MV-4-11 (cell line): ENCODE results near the gene SHE.
"Not testable (repeated sequence)": the region's sequence is repeated elsewhere in the genome, so short reads cannot be mapped to it uniquely, and the experiment has no call there.

Experiments
- DNase-seq: peaks from one replicate; lab custom pipeline; 2025; lab: John Stamatoyannopoulos, UW

SHE gene

DNA sequence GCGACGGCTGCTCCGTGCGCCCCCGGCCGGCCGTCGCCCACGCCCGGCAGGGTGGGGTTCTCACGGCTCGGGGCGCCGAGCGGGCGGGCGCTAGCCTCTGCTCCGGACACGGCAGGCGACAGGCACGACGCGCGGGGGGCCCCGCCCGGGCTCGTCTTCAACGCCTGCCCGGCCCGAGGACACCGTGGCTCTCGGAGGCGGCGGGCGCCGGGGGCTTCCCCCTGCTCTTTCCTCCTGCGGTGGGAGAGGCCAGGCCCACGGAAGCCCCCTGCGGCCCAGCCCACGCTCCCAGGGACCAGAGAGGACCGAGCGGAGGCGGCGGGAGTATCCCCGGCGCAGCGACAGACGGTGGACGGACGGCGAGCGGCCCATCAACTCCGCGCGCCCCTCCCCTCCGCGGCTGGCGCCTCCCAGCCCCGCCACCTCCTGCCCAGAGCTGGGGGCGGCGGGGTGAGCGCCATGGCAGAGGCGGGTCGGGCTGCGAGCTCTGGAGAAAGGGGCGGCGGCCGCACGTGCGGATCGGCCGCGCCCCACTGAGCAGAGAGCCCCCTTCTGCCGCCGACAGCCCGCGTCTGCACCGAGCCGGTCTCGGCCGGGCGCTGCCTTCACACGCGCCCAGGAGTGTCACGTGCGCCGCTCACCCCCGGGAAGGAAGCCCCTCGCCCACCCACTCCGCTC lies at the start of gene SHE, which contains the start of gene TDRD10:
Gene SHE, minus strand, starts transcription at position 347 of the 678 bp plus-strand sequence. CDS start 386 bp downstream, outside the sequence.
Gene TDRD10, plus strand, starts transcription at position 154 of the 678 bp plus-strand sequence. CDS start 4,685 bp downstream, outside the sequence.
- no peak for DNase-seq

DNA sequence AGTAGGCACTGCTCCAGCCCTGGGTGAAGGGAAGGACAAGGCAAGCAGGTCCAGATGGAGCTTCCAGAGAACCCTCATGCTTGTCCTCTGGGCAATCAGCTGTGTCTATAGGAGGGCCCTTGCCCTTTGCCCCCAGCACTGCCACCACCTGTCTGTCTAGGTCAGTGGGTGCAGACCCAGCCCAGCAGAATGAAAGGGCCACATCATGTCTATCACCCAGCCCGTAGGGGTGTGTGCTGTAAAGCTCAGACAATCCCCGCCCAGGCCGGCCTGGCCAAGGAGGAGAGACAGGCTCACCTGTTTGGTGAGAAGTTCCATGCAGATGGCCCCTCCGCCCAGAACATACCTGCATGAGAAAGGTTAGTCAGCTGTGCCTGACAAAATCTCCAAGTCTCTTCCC lies 49.3 kb upstream of the SHE start:
- DNase-seq: no peak

DNA sequence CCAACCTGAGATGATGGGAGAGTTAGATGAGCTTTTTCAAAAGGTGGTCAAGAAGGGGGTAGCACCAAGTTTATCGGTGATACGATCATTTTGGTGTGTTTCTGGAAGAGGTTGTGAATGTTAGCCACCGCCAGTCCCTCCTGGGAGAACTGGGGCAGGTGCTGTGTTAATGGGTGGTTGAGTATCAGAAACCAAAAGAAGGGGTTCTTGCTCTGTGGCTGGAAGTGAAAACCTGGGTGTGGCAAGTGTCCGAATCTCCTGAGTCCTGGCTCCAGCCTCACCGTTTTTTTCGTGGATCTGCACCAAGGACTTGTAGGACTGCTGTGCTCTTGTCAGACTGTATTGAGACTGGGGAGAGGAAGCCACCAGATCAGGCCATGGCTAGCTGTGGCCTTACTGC lies 48.4 kb upstream of the SHE start:
- no peak for DNase-seq

DNA sequence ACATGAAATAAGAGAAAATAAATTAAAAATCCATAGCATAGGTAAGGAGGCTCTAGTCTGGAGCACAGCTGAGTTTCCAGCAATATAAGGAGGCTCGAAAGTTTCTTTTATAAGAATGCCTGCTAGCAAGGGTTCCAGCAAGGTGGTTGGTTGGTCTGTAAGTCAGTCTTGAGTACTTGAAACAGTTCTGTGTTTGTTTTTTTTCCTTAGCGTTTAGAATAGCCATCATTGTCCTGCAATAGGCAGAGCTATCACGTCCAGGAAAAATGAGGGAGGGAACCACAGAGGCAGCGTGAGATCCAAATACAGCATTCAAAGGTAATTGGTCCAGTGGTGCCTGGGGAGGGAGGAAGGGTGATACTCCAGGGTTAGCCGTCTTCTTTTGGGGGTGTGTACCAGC lies 47.9 kb upstream of the SHE start:
- DNase-seq: no peak

DNA sequence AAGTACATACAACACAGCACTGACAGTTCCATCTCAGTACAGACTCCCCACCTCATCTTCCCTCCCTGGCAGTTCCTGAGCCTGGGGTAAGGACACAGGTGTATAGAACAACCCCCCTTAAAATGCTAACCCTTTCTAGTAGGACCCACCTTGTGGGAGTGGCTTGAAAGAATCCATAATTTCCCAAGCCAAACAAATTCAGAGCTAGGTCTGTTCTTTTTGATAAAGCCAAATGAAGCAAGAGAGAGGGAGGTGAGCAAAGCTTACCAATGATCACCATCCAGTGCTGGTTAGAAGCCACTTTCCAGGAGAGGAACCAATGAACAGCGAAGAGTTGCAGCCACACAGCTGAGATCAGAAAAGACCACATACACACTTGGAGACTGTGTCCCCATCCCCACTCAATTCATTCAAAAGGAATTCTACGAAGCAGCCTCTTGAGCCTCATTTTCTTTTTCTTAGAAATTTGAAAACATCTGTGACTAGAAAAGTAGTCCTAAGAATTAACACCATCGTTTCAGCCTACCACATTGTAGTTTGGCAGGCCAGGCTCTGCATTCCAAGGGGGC lies 47.1 kb upstream of the SHE start:
- no peak for DNase-seq

DNA sequence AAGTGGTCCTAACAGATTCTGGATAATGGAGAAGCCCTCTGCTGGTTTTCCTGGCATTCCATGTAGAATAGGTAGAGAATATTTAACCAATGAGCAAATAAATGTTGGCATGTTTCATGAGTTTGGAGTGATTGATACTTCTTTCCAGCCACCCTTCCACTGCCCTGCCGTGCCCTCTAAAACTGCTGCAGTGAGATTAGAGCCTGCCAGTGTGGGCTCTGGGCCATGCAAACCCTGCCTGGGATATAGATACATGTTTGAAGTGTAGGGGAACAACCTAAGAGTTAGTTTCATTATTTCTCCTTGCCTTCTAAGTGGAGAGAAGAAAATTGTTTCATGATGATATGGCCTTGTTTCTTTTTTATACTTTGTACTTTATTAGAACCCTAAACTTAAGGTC lies 45.8 kb upstream of the SHE start:
- no peak for DNase-seq

DNA sequence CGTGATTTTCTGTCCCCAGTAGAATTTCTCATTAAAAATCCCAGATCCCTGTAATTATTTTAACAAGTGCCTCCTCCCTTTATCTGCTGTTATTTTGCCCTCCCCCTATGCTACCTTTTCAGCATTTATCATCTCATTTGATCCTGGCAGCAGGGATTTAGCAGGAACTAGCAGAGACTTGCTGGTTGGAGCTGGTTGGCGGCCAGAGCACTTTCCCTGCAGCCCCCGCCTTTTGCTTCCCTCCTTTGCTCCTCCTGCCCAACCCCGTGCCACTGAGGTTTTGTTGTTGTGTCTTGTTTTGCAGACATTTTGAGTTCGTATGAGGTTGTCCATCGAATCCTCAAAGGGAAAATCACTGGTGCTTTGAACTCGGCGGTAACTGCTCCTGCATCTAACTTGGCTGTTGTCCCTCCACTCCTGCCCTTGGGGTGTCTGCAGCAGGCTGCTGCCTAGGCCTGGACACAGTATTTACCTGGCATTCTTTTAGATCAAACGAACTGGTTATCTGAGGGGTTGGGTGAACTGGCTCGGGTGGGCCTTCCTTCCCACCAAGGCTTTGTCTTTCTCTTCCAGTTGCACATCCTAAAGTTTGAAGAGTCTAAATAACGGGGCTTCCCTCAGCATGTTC lies 45.0 kb upstream of the SHE start:
- DNase-seq: no peak

DNA sequence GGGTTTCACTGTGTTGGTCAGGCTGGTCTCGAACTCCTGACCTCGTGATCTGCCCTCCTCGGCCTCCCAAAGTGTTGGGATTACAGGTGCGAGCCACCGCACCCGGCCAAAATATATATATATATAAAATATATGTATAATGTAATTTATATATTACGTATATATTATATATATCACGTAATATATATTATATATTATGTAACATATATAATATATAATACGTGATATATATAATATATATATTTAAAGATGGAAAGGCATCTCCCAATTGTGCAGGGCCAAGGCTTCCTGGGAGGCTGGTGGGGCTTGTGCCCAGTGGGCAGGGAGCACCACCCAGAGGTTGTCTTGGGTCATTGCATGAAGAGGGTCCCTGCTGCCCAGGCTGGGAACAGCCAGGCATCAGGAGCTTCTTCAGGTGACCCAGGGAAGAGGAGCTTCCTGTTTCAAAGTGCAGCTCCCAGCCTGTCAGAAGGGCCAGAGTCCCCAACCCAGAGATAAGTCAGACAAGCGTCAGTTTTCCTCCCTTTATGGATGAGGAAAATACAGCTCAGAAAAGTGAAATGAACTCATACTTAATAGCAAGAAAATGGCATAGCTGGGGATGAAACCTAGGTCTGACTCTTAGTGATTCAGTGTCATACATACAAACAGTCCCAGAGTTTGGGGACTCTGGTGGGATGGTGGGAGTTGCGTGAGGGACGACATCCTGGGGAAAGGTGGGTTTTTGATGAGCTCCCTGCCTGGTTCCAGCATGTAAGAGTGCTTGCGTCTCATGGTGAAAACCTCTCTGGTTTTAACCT lies 44.3 kb upstream of the SHE start:
- DNase-seq: peak; percentile 29

DNA sequence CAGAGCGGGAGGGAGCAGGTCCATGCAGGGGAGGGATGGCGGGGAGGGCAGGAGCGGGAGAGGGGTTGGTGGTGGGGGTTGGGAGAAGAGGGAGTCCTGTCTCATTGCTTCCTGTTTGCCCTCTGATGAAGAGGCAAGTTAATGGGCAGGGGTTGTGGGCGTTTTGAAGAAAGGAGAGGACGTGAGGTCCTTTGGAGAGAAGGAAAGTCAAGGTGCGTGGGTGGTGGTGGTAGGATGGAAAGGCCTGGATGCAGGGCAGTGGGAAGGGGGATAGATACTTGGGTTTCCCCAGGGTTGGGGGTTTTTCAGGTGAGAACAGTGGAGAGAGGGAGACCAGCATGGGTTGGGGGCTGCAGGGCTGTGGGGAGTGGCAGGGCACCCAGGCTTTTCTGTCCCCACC lies 39.0 kb upstream of the SHE start:
- DNase-seq: no peak

DNA sequence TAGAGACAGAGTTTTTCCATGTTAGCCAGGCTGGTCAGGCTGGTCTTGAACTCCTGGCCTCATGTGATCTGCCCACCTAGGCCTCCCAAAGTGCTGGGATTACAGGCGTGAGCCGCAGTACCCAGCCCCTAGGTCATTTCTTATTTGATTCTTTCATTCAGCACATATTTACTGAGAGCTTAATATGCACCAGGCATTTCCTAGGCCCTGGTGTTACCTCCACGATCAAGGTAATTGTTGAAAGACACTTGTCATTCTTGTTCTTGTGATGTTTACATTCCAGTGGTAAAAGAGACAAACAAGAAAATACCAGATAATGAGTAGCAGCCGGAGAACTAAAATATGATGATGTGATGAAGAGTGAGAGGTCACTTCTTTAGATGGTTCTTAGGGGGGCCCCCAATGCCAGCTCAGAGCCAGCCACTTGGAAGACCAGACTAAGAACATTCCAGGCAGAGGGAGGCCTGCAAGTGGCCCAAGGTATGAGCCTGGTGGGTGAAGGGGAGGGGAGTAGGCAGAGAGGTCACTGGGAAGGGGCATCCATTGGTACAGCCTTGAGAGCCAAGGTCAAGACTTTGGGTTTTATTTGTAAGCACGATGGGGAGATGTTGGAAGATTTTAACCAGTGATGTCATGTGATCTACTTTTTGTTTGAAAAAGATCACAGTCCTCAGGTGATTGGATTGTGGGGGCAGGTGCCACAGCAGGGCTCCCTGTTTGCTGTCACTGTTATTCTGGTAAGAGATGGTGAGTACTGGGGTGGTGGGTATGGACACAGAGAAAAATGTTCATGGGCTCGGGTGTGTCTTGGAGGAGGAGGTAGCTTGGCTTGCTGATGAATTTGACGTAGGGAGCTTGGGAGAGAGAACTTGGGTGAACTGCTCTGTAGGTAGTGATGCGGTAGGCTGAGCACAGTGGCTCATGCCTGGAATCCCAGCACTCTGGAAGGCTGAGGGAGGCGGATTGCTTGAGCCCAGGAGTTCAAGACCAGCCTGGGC lies 37.6 kb upstream of the SHE start:
- DNase-seq: no peak

DNA sequence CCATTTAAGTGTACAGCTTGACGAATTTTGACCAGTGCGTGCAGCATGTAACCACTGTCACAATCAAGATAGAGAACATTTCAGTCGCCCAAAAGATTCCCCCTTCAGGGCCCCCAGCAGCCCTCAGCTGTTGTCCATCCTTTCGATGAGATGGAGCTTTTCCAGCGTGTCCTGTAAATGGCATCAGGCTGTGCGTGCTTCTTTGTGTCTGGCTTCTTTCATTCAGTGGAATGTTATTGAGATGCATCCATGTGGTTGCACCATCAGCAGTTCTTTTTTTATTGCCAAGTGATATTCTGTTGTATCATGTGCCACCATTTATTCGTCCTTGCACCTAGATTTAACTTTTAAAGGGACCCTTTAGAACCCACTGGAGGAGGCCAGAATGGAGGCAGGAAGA lies 34.4 kb upstream of the SHE start:
- no peak for DNase-seq

DNA sequence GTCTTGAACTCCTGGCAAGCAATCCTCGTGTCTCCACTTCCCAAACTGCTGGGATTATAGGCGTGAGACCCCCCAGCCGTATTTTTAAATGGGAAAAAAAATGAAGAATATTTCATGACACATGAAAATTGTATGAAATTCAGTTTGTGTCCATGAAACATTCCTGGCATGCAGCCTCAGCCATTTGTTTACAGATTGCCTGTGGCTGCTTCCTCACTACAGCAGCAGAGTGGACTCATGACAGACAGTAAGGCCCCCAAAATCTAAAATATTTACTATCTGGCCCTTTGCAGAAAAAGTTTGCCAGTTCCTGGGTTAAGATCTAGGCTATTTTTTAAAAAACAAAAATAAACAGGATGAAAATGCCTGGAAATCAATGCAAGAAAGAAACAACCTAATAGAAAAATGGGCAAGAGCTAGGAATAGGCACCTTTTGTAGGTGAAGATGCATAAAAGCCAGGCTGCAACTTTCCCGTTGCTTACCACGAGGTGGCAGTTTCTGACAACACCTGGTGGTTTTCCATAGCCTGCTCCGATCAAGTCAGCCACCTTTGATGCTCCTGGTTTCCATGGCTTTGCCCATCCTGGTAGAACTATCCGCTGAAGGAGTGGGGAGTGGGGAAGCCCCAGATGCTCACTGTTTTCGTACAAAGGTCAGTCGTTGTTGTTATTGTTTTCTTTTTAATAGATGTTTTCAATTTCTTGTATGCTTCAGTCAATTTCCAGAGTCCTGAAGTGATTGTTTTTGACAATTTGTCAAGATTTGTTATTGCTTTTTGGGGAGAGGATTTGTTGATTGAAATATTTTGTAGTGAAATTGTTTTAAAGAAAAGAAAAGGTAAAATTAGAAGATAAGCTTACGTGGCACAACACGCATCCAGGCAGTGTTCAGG lies 32.0 kb upstream of the SHE start:
- no peak for DNase-seq

DNA sequence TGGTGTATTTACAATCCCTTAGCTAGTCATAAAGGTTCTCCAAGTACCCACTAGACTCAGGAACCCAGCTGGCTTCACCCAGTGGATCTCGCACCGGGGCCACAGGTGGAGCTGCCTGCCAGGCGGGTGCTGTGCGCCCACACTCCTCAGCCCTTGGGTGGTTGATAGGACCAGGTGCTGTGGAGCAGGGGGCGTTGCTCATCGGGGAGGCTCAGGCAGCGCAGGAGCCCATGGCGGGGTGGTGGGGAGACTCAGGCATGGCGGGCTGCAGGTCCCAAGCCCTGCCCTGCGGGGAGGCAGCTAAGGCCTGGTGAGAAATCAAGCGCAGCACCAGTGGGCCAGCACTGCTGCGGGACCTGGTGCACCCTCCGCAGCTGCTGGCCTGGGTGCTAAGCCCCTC lies 29.7 kb upstream of the SHE start:
- DNase-seq: not testable (repeated sequence)

DNA sequence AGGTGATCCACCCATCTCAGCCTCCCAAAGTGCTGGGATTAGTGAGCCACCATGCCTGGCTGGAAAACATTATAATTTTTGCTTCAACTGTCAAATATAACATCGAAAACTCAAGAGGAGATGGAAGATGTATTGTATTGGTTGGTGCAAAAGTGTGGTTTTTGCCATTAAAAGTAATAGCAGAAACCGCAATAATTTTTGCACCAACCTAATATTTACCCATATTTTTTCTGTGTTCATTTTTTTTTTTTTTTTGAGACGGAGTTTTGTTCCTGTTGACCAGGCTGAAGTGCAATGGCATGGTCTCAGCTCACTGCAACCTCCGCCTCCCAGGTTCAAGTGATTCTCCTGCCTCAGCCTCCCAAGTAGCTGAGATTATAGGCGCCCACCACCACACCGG lies 27.1 kb upstream of the SHE start:
- DNase-seq: no peak

DNA sequence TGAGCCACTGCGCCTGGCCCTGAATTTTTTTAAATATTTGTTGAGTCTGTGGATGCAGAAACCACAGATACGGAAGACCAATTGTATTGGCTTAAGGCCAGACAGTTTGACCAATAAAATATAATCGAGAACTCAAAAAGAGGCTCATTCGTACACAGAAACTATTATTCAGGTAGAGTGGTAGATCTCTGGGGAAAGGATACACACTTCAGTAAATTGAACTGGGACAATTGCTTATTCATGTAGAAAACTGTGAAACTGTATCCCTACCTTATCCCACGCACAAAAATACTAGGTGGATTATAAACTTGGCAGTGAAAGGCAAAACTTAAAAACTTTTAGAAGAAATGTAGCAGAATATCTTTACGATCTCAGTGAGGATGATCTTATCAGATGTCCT lies 25.0 kb upstream of the SHE start:
- DNase-seq: no peak

DNA sequence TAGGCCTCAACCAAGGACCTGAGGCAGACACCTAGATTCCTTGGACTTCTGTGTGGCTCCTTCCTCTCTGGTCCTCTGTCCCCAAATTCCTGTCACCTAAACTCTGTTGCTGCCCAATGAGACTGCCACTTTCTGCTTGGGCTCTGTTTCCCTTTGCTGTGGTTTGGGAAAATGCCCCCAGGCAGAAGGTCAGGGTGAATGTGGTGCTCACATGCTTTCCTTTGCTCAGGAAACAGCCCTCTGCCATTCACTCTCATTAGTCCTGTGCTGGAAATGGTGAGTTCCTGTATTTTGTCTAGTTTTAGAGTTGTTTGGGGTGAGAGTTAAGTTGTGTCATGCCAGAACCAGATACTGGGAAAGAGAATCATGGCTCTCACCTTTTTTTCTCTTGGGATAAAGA lies 22.7 kb upstream of the SHE start:
- DNase-seq: no peak

DNA sequence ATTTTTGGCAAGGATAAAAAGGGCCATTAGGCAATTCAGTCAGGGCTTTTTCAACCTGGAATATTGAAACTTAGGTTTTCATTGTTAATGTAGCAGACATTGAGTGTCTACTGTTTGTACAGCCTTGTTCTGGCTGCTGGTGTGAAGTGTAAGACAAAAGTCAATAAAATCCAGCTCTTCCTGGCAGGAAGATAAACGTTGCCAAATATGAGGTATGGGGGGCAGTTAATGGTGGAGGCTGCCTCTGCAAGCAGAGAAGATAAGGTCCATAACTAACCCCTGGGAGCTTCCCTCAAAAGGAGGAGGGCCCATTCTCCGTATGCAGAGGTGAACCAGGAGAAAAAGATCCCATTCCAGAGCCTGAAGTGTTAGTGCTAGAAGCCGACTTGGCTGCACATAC lies 19.5 kb upstream of the SHE start:
- no peak for DNase-seq

DNA sequence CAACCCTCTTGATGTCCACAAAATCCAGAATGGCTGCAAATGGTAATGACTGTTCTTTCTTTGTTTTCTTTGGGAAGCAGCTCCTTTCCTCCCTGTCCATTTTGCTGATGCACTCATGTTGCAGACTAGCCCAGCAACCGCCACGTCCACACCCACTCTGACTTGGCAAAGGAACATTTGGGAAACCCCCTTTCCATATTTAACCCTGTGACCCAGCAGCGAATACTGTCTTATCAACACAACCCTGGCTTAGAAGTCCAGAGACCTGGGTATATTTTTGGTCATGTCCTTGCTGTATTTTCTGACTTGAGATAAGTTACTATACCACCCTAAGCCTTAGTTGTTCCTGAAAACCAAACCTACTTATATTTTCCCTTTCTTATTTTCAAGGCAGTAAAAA lies 18.1 kb upstream of the SHE start:
- no peak for DNase-seq

DNA sequence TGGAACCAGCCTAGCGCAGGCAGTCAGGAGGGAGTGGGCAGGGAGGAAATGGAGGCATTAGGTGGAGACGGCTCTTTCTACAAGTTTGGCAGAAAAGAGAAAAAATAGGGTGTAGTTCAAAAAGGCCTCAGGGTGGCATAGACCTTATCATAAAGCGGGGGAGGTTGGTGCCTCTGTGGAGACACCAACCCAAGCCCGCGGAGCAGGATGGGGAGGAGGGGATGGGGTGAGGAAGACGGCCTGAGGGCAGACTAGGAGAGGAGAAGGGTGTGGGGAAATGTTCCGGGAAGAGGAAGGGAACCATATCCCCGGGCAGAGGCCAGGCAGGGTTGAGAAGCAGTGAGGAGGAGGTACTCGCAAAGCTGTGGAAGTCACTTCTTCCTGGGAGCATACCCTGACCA lies 17.4 kb upstream of the SHE start:
- no peak for DNase-seq

DNA sequence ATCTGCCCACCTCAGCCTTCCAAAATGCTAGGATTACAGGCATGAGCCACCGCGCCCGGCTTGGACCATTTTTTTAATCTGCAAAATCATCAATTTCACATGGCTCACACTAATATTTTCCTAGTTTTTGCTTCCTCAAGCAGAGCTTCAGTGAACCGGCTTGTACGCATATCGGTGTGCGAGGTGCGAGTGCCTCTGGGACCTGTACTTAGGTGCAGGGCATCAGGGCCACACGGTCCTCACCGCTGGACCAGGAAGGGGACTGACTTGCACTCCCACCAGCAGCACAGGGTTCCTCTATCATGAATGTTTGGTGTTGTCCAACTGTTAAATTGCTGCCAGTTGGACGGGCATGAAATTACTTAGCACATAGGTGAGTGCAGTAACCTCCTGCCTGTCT lies 15.4 kb upstream of the SHE start:
- DNase-seq: no peak
